Mucosa of descending colon (tissue), 3 donors: ENCODE measurements around the gene GALNT11. TPM values are rescaled to one million over a fixed set of nuclear protein-coding genes. Genes with fewer than 3 reads are reported as not detected.

Source experiments
- ATAC-seq: fragments of 200-7000 bp; cut with Tn5 transposase; one replicate; pipeline ENCODE4 v1.9.1; 2020; ENCODE audit warnings: mild to moderate bottlenecking, moderate library complexity
- DNase-seq, 3 donors: peaks; one replicate each; pipeline ENCODE4 v3.0.0-alpha.2; 2020
- H3K36me3 ChIP-seq: fragments of 200-600 bp; one replicate; pipeline ENCODE4 v1.8.0; 2021; ENCODE audit warnings: low read depth, mild to moderate bottlenecking
- H3K4me1 ChIP-seq: fragments of 200-600 bp; one replicate; pipeline ENCODE4 v1.8.0; 2021; ENCODE audit warnings: low read depth, mild to moderate bottlenecking
- H3K4me3 ChIP-seq: fragments of 200-600 bp; one replicate; pipeline ENCODE4 v1.8.0; 2021; ENCODE audit warnings: mild to moderate bottlenecking
- H3K9me3 ChIP-seq: fragments of 200-600 bp; one replicate; pipeline ENCODE4 v1.8.0; 2021; ENCODE audit warnings: mild to moderate bottlenecking
- CTCF ChIP-seq: fragments of 200-600 bp; IDR thresholded peaks from one replicate; pipeline ENCODE4 v1.8.0; 2022; ENCODE audit warnings: antibody characterized with exemption, mild to moderate bottlenecking
- intact Hi-C, 2 donors: fragments of 100-400 bp; cut with DNase I in 1 of 2; cut with micrococcal nuclease in 1 of 2; formaldehyde crosslinking; loops; one replicate each; pipeline versions ENCODE4 v1.11.0 to v1.11.1; 2022; cut with DNase I, micrococcal nuclease
- long read RNA-seq, 2 donors: library from polyadenylated mRNA; unstranded; transcript quantifications; one replicate each; pipeline ENCODE4 v2.0.0, GENCODE V29; 2019 to 2021
- total RNA-seq, 3 donors: library from RNA; stranded (reverse); fragmentation: NEBNext Ultra II Directional in 2 of 3; extraction: Animal tissue kit (Norgen Biotek cat#: 25700) in 2 of 3; gene quantifications; one replicate each; pipeline versions ENCODE4 v1.2.1 to v1.2.4, GENCODE V29; 2021 to 2023
- donor health status: DM: no; HTN: no; CAD: no; lungs with moderate emphysema.
- donor health status: DM: no; HTN: no; CAD: no.
- donor health status: DM: no; HTN: yes; CAD: no.

Gene GALNT11
- 10 to 100 TPM; 16.2 to 29.3 (median 21.9) TPM for total RNA-seq
- long read RNA-seq, donor 1, transcript GALNT11-205 (12 exons, 2,727 nt), result major isoform, 31 of 43 reads
- long read RNA-seq, donor 1, partial matches to known transcripts, result 4 of 43 reads
- long read RNA-seq, donor 1, other reads (novel, unspliced or antisense), result 8 of 43 reads
- long read RNA-seq, donor 2, partial matches to known transcripts, result 4 of 18 reads
- long read RNA-seq, donor 2, other reads (novel, unspliced or antisense), result 9 of 18 reads

- Histone ChIP-seq H3K4me3 (peak within 1 kb of the TSS; percentile 45), H3K9me3 (no peaks in the 10 kb centered on the region), H3K4me1 (no peaks in the 10 kb centered on the region), H3K36me3 (no peaks in the 10 kb centered on the region)
- peak; percentile 89 to 92 (median 90) for DNase-seq
- TF ChIP-seq CTCF, result no peak
- intact Hi-C loops, result no loop called here
- peak; percentile 99 for ATAC-seq
Measured at GRCh38 chr7:152025077-152025936, at the start of gene GALNT11. TSS of gene GALNT11 (plus strand) at chr7:152025674. CDS start at chr7:152094228, 68,554 bp downstream.

DNA sequence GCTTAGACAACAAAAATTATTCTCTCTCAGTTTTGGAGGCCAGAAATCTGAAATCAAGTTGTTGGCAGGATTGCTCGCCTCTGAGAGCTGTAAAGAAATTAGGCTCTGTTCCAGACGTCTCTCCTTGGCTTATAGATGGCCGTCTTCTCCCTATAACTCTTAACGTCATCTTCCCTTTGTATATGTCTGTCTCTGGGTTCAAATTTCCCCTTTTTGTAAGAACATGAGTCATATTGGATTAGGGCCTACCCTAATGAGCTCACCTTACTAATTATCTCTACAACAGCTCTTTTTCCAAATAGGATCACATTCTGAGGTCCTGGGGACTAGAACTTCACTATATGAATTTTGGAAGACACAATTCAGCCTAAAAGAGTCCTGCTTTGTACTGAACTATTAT is 46.9 kb upstream of the GALNT11 start:
- TF ChIP-seq CTCF, result no peak
- DNase-seq, result no peak
- no peaks in the 10 kb centered on the region for H3K4me1 ChIP-seq
- ATAC-seq, result no peak
- intact Hi-C loops, result no loop called here
- no peaks in the 10 kb centered on the region for H3K9me3 ChIP-seq
- H3K4me3 ChIP-seq, result no peak overlapping the region
- H3K36me3 ChIP-seq, result no peaks in the 10 kb centered on the region

DNA sequence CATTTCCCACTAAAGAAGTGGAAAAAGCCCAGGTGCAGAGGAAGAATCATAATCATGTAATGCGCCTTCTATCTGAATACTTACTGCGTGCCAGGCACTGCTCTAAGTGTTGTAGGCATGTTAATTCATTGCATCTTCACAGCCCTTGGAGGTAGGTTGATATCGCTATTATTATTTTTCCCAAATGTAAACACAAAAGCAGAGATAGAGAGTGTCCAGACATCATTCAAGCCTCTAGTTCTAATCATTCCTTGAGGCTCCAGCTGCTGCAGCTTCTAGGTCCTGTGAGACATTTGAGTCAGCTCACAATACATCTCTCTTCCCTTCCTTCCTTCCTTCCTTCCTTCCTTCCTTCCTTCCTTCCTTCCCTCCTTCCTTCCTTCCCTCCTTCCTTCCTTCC is 44.3 kb upstream of the GALNT11 start:
- Histone ChIP-seq H3K4me3 (no peak overlapping the region), H3K36me3 (no peaks in the 10 kb centered on the region), H3K4me1 (no peaks in the 10 kb centered on the region), H3K9me3 (no peaks in the 10 kb centered on the region)
- ATAC-seq (no peak), DNase-seq (no peak)
- intact Hi-C loops, result no loop called here
- no peak for TF ChIP-seq CTCF

GRCh38 chr7:151982806-151983205 is 42.7 kb upstream of the GALNT11 start:
- ATAC-seq (no peak), DNase-seq (no peak)
- TF ChIP-seq CTCF, result no peak
- intact Hi-C loops, result no loop called here
- Histone ChIP-seq H3K36me3 (no peaks in the 10 kb centered on the region), H3K4me1 (no peaks in the 10 kb centered on the region), H3K4me3 (no peak overlapping the region), H3K9me3 (no peaks in the 10 kb centered on the region)

DNA sequence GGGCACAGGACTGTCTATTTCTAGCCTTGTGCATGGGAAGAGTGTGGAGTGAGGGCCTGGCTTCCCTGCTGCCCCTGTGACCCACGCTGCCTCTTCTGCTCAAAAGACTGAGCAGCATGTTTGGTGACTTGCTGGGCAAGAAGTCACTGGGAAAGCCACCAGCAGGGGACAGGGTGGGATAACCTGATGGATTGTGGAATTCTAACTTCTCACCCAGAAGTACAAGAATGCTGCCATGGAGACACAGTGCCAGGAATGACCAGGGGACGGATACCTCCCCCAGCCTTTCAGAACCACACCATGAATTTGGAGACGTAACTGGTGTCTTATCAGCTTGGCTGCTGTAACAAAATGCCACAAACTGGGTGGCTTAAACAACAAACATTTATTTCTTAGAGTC is 40.9 kb upstream of the GALNT11 start:
- H3K4me3 ChIP-seq, result no peak overlapping the region
- intact Hi-C loops, result no loop called here
- H3K36me3 ChIP-seq, result no peaks in the 10 kb centered on the region
- no peak for ATAC-seq
- TF ChIP-seq CTCF, result no peak
- H3K9me3 ChIP-seq, result no peaks in the 10 kb centered on the region
- no peaks in the 10 kb centered on the region for H3K4me1 ChIP-seq
- no peak for DNase-seq
